GM13976 (cell line): ENCODE results near the gene PITX1.

Source experiments
- DNase-seq: peaks from one replicate; pipeline ENCODE4 v3.0.0; 2012; ENCODE audit warnings: low spot score
- in situ Hi-C: fragments of 300-500 bp; cut with MboI; formaldehyde crosslinking; loops from one replicate; pipeline ENCODE4 v1.12.0; 2022; ENCODE audit warnings: low sequenced_read_pairs, mixed read lengths, inconsistent platforms; ENCODE audit not compliant: unreplicated experiment
- TF ChIP-seq, protein P1 (sequence below): IDR thresholded peaks from 2 replicates; pipeline ENCODE4 v1.5.1; 2012; ENCODE audit warnings: borderline replicate concordance, mild to moderate bottlenecking; ENCODE audit not compliant: insufficient read depth; ENCODE audit errors: extremely low read depth, missing control alignments, control extremely low read depth

PITX1 gene

DNA sequence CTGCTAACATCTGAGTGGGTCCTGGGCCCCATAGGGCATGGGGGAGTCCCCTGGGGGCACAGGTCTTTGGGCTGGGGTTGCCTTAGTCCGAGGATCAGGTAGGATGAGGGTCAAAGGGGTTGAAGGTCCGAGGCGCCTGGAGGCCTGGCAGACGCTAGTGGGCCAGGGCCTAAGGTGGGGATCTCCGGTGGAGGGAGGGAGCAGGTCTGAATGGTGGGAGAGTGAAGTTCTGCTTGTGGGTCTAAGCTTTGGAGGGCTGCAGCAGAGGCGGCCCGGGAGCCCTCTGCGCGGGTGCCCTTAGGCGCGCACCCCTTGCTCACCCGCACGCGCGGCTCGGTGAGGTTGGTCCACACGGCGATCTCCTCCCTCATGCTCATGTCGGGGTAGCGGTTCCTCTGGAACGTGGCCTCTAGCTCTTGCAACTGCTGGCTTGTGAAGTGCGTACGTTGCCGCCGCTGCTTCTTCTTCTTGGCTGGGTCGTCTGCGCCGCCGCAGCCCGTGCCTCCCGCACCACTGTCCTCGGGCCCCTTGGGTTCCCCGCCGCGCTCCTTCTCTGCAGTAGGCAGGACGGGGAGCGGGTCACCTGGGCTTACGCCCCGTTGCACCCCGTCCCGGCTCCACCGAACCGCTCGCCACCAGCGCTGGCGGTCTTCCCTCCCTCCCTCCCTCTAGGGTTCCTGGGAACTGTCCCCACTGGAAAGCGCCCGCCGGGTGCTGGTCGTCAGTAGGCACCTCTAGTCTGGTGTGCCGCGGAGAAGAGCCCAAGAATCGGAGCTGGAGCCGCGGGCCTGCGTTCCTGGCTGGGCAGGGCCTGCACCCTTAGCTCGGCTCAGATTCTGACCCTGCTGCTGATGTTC is 2.8 kb downstream of the PITX1 start:
- TF ChIP-seq, protein P1, sequence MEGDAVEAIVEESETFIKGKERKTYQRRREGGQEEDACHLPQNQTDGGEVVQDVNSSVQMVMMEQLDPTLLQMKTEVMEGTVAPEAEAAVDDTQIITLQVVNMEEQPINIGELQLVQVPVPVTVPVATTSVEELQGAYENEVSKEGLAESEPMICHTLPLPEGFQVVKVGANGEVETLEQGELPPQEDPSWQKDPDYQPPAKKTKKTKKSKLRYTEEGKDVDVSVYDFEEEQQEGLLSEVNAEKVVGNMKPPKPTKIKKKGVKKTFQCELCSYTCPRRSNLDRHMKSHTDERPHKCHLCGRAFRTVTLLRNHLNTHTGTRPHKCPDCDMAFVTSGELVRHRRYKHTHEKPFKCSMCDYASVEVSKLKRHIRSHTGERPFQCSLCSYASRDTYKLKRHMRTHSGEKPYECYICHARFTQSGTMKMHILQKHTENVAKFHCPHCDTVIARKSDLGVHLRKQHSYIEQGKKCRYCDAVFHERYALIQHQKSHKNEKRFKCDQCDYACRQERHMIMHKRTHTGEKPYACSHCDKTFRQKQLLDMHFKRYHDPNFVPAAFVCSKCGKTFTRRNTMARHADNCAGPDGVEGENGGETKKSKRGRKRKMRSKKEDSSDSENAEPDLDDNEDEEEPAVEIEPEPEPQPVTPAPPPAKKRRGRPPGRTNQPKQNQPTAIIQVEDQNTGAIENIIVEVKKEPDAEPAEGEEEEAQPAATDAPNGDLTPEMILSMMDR: no peak
- DNase-seq: no peak
- in situ Hi-C loops: no loop called here

DNA sequence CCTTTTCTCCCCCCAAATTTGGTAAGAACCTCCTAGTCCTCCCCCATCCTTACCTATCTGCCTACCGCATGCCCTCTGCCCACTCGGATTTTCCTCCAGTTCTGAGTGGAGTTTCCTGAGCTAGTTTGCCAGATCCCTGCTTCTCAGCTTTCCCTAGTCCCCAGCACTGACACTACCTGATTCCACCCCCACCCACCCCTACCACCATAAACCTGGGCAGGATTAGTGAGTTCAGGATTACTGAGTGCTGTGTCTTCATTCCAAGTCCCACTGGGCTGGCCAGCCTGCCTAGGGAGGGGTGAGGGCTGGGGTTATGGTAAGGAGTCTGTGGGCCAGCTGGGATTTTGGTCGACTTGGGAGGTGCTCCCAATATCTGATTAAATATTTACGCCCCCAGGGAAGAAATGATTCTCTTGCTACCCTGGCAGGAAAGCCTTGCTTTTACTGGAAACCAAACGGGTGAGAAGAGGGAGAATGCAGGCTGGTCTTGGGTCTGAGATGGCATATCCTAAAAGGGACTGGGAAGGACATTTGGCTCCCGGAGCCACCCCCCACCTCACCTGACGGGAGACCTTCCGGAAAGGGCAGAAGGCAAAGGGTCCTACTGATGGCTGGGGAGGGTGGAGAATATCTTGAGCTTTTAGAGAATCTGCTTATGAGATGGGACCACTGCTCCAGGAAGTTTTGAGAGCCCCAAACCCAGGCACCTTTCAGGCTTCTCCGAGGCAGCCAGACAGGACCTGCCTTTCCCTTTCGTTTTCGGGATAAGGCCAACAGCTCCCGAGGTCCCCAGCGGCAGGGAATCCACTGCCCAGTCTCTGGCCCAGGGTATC is 3.7 kb downstream of the PITX1 start:
- in situ Hi-C loops: no loop called here

DNA sequence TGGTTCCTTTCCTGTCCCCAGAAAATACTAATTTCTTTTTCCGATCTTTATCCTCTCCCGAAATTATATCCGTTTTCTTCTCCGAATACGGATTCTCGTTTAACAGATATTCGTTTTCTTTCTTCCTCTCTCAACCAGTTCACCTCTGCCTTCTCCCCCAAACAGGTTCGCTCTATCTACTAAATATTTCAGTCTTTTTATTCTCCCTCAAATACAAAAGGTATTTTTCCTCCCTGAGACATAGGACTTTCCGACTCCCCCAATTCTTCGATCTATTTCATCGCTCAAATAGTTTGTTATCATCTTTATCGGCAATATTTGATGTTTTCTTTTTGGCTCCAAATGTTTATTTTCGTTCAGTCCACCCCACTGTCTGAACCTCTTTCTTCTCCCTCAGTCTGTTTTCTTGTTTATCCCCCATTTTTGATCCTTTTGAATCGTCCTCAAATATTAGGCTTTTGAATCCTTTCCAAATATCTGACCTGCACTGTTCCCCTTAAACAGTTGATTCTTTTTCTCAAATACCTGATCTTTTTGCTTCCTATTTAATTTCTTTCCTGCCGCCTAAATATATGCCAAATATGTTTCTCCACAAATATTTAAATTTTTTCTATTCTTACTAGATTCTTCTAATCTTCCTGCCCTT is 4.4 kb downstream of the PITX1 start:
- in situ Hi-C loops: no loop called here
- TF ChIP-seq, protein P1: no peak
- DNase-seq: no peak

More for the DNA sequence above, 3.7 kb downstream of the PITX1 start:
- TF ChIP-seq, protein P1: no peak
- peak; percentile 62 for DNase-seq

DNA sequence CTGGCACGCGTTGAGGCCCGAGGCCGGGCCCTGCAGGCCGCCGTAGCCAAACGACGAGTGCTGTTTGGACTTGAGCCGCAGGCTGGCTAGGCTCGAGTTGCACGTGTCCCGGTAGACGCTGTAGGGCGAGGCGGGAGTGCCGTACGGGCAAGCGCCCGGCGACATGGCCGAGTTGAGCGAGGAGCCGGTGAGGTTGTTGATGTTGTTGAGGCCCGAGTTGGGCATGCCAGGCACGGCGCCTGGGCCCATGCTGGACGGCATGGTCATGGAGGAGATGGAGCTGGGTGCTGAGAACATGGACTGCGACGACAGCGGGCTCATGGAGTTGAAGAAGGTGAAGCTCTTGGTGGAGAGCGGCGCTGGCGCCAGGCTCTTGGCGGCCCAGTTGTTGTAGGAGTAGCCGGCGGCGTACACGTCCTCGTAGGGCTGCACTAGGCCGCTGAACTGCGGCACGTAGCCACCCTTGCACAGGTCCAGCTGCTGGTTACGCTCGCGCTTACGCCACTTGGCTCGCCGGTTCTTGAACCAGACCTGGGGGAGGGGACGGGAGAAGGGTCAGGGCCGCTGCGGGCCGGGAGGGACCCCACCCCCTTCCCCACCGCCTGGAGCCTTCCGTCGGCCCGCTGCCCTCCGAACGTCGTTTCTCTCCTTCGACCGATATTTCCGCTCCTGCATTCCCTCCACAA is 5.1 kb downstream of the PITX1 start:
- TF ChIP-seq, protein P1: no peak
- DNase-seq: no peak
- in situ Hi-C loops: no loop called here

DNA sequence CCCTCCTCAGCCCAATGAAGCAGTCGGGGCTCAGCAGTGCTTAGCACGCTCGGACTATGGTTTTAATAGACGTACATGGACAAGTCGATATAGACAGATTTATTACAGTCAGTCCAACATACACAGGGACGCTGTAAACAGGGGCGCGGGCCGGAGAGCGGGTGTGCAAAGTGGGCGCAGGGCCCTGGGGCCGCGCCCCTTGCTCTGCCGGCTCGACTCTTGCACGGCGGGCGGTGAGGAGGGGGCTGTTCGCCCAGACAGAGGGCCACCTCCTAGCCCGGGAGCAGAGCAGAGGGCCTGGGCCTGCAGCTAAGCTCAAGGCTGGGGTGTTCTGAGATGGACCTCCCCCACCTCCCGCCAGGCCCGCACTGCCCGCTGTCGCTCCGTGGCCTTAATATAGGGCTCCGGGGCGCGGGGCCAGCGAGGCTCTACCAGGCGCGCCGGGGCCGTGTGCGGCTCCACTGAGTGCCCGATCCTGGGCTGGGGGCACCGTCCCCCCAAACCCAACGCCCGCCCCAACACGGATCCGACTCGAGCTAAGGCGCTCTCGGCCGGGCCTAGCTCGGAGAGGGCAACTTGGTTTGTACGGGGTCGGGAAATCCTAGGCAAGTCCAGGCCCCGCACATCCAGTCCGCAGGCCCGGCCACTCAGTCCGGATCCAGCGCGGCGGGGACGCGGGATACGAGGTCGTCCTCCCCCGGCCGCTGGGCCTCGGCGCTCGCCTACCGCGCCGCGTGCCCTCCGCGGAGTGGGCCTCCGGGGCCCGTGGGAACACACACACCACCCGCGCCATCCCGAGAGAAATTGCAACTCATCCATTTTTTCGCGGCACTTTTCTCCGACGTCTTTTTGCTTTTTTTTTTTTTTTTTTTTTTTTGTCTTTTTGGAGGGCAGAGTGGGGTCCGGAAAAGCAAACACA is 6.1 kb downstream of the PITX1 start:
- TF ChIP-seq, protein P1: no peak
- in situ Hi-C loops: no loop called here
- DNase-seq: no peak
